Endodermal cell (in vitro differentiated cells): ENCODE measurements around the gene NKAPL. TPM values are rescaled to one million over a fixed set of nuclear protein-coding genes. Genes with fewer than 3 reads are reported as not detected.
A peak's percentile ranks its signal among the peaks of the same experiment; 100 is the strongest.

Source experiments
- DNase-seq: peaks from one replicate; pipeline ENCODE4 v3.0.0-alpha.2; 2017
- H3K27ac ChIP-seq: 2 replicates; pipeline ENCODE4 v1.5.1; 2013; ENCODE audit warnings: mild to moderate bottlenecking, low read depth, low read length, moderate library complexity
- H3K27me3 ChIP-seq: 2 replicates; pipeline ENCODE4 v1.6.1; 2013; ENCODE audit warnings: mild to moderate bottlenecking, low read length, moderate library complexity; ENCODE audit not compliant: insufficient read depth, control insufficient read depth, poor library complexity, severe bottlenecking
- H3K36me3 ChIP-seq: 2 replicates; pipeline ENCODE4 v1.7.0; 2013; ENCODE audit warnings: mild to moderate bottlenecking, low read length, moderate library complexity; ENCODE audit not compliant: control insufficient read depth, insufficient read depth
- H3K4me1 ChIP-seq: one replicate; pipeline ENCODE4 v1.7.0; 2013; ENCODE audit warnings: low read length; ENCODE audit not compliant: control insufficient read depth, insufficient read depth
- H3K4me3 ChIP-seq: 2 replicates; pipeline ENCODE4 v1.5.1; 2013; ENCODE audit warnings: mild to moderate bottlenecking, low read length, moderate library complexity
- H3K9ac ChIP-seq: 2 replicates; pipeline ENCODE4 v1.6.1; 2013; ENCODE audit warnings: mild to moderate bottlenecking, low read length, moderate library complexity; ENCODE audit not compliant: poor library complexity, severe bottlenecking; ENCODE audit errors: extremely low read depth
- H3K9me3 ChIP-seq: 2 replicates; pipeline ENCODE4 v1.6.1; 2013; ENCODE audit warnings: mild to moderate bottlenecking, low read length, moderate library complexity; ENCODE audit not compliant: control insufficient read depth
- H3K27ac Mint-ChIP-seq: 2 replicates; pipeline ENCODE4 v1.8.0; 2020; ENCODE audit warnings: mixed read lengths
- H3K27me3 Mint-ChIP-seq: 2 replicates; pipeline ENCODE4 v1.8.0; 2021; ENCODE audit warnings: mild to moderate bottlenecking, mixed read lengths; ENCODE audit not compliant: insufficient read depth
- H3K36me3 Mint-ChIP-seq: 2 replicates; pipeline ENCODE4 v1.8.0; 2020; ENCODE audit warnings: low read depth, mixed read lengths
- H3K4me1 Mint-ChIP-seq: 2 replicates; pipeline ENCODE4 v1.8.0; 2020; ENCODE audit warnings: mixed read lengths
- H3K4me3 Mint-ChIP-seq: 2 replicates; pipeline ENCODE4 v1.8.0; 2020; ENCODE audit warnings: mild to moderate bottlenecking, moderate library complexity, mixed read lengths
- H3K9me3 Mint-ChIP-seq: 2 replicates; pipeline ENCODE4 v1.8.0; 2020; ENCODE audit warnings: mild to moderate bottlenecking, mixed read lengths
- WGBS, 2 experiments: methylation state at CpG; one replicate each; pipeline versions ENCODE4 v1.1.5 to v1.1.7; 2013; ENCODE audit warnings: missing lambda C conversion rate in 2 of 2, mixed read lengths in 1 of 2; ENCODE audit not compliant: insufficient coverage in 1 of 2, insufficient read length in 1 of 2; 5-methylcytosine and 5-hydroxymethylcytosine counted together
- total RNA-seq, 2 donors: library from RNA; stranded (reverse); fragmentation: NEBNext Ultra II Directional in 1 of 2; extraction: Animal tissue kit (Norgen Biotek cat#: 25700) in 1 of 2; gene quantifications; 2 replicates in 1 of 2; 3 replicates in 1 of 2; pipeline ENCODE4 v1.2.1, GENCODE V29; 2021
- TF ChIP-seq, protein P1 (sequence below): fragments of 200-600 bp; sonication (generic); conservative IDR thresholded peaks from 2 replicates; pipeline ENCODE4 v1.5.0; 2021; ENCODE audit warnings: antibody characterized with exemption, mild to moderate bottlenecking

NKAPL gene
- total RNA-seq, 2 donors from 2014 or later = 0.42 TPM; not detected in 1

GRCh38 chr6:28263922-28264321 is 4.8 kb downstream of the NKAPL start:
- peaks cover 6% of the 10 kb centered on the region for H3K4me1 ChIP-seq
- H3K9me3 ChIP-seq = no peaks in the 10 kb centered on the region
- no peak overlapping the region for H3K9ac ChIP-seq
- Mint-ChIP-seq H3K36me3 (no peaks in the 10 kb centered on the region), H3K27ac (no peak overlapping the region), H3K27me3 (peaks cover 14% of the 10 kb centered on the region), H3K4me3 (no peak overlapping the region), H3K9me3 (peaks cover 5% of the 10 kb centered on the region), H3K4me1 (peaks cover 23% of the 10 kb centered on the region)
- TF ChIP-seq, protein P1, sequence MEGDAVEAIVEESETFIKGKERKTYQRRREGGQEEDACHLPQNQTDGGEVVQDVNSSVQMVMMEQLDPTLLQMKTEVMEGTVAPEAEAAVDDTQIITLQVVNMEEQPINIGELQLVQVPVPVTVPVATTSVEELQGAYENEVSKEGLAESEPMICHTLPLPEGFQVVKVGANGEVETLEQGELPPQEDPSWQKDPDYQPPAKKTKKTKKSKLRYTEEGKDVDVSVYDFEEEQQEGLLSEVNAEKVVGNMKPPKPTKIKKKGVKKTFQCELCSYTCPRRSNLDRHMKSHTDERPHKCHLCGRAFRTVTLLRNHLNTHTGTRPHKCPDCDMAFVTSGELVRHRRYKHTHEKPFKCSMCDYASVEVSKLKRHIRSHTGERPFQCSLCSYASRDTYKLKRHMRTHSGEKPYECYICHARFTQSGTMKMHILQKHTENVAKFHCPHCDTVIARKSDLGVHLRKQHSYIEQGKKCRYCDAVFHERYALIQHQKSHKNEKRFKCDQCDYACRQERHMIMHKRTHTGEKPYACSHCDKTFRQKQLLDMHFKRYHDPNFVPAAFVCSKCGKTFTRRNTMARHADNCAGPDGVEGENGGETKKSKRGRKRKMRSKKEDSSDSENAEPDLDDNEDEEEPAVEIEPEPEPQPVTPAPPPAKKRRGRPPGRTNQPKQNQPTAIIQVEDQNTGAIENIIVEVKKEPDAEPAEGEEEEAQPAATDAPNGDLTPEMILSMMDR = no peak
- no peaks in the 10 kb centered on the region for H3K27me3 ChIP-seq
- no peak for DNase-seq
- no peak overlapping the region for H3K27ac ChIP-seq
- WGBS, 2 experiments = 83% methylated on average over 2 of the region's 2 CpGs; no CpG with 5 or more reads in 1 of the 2 experiments
- no peak overlapping the region for H3K4me3 ChIP-seq
- no peaks in the 10 kb centered on the region for H3K36me3 ChIP-seq

DNA sequence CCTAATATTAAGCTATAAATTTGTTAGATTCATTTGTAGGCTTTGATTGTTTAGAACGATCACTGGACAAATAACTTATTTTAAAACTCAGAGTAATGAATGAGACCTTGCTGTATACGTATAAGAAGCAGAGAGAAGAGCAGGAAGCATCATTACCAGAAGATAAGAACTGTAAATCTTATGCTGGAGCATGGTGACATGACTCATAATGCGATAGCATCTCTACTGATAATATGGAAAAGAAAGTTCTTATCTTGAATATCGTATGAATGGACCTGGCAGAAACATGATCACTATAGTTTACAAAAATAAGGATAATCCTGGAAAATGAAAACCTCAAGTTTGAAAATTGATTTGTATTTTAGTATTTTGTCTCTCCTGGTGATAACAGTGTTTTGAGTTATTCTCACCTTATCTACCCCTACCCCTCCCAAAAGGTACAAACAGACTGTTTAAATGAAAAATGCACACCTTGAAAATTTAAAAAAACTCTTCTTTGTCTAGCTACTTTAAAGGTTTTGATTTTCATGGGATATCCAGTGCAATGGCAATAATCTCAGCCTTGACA is 5.8 kb downstream of the NKAPL start:
- H3K27ac Mint-ChIP-seq = no peak overlapping the region
- no peaks in the 10 kb centered on the region for H3K27me3 ChIP-seq
- TF ChIP-seq, protein P1 = no peak
- H3K4me3 ChIP-seq = no peak overlapping the region
- no peaks in the 10 kb centered on the region for H3K9me3 Mint-ChIP-seq
- no peak overlapping the region for H3K4me3 Mint-ChIP-seq
- H3K9me3 ChIP-seq = no peaks in the 10 kb centered on the region
- no peak for DNase-seq
- H3K4me1 Mint-ChIP-seq = peaks cover 23% of the 10 kb centered on the region
- H3K27ac ChIP-seq = no peak overlapping the region
- no peak overlapping the region for H3K9ac ChIP-seq
- no peaks in the 10 kb centered on the region for H3K36me3 ChIP-seq
- H3K4me1 ChIP-seq = peaks cover 6% of the 10 kb centered on the region
- 79 to 80% methylated on average over 1 to 3 of the region's 4 CpGs for WGBS, 2 experiments
- H3K27me3 Mint-ChIP-seq = peaks cover 6% of the 10 kb centered on the region
- H3K36me3 Mint-ChIP-seq = no peaks in the 10 kb centered on the region

- Histone ChIP-seq H3K27me3 (no peaks in the 10 kb centered on the region), H3K9me3 (no peaks in the 10 kb centered on the region), H3K36me3 (no peaks in the 10 kb centered on the region), H3K4me3 (peak overlapping the region; percentile 99), H3K27ac (no peak overlapping the region), H3K4me1 (peaks cover 6% of the 10 kb centered on the region), H3K9ac (peak overlapping the region; percentile 66)
- 20 to 39% methylated on average over 1 to 5 of the region's 5 CpGs for WGBS, 2 experiments
- TF ChIP-seq, protein P1 = no peak
- no peaks in the 10 kb centered on the region for H3K27me3 Mint-ChIP-seq
- H3K4me3 Mint-ChIP-seq = no peak overlapping the region
- H3K27ac Mint-ChIP-seq = no peak overlapping the region
- H3K9me3 Mint-ChIP-seq = no peaks in the 10 kb centered on the region
- H3K4me1 Mint-ChIP-seq = peaks cover 23% of the 10 kb centered on the region
- DNase-seq = no peak
- peaks cover under 1% of the 10 kb centered on the region for H3K36me3 Mint-ChIP-seq
Measured at GRCh38 chr6:28266563-28266961, 7.5 kb downstream of the NKAPL start.
